Measurements from ENCODE around the gene ZNF648.
"Not testable (repeated sequence)": the region's sequence is repeated elsewhere in the genome, so short reads cannot be mapped to it uniquely, and the experiment has no call there.

The ZNF648 gene, protein sequence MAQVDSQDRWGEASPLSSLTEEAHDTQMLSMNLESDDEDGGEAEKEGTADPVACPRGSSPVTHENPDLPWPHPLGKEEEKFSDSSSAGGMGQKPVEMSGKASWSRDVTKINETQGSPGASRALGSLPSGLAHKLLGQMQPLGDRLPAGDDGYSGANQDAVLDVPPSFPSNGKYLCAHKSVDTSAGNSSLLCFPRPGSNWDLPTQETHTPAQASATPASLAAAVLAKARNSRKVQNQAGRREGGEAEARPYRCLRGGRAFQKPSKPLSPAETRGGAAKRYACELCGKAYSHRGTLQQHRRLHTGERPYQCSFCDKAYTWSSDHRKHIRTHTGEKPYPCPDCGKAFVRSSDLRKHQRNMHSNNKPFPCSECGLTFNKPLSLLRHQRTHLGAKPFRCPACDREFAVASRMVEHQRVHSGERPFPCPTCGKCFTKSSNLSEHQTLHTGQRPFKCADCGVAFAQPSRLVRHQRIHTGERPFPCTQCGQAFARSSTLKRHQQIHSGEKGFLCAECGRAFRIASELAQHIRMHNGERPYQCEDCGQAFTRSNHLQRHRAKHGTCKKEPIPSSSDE

DNA sequence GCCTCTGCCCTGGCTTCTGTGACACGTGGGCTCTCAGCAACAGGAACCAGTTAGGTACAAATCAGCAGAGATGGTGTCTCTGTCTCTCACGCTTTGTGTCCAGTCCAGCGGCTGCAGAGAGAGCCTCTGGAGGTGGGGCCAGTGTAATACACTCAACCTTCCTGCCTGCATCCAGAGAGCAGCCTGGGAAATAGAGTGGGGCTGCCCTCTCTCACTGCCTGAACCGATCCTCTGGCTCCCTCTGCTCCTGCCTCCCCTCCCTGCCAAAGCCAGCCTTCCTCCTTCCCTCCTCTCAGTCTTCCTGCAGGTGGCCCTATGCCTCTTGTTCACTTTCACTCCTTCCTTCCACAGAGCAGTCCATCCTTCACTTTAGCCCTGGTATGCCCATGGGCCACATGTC, at the start of gene ZNF648:
TSS of gene ZNF648 (minus strand) at position 119 of the 400 bp plus-strand sequence. CDS start 3,702 bp downstream, outside the sequence.
- no peak for DNase-seq

DNA sequence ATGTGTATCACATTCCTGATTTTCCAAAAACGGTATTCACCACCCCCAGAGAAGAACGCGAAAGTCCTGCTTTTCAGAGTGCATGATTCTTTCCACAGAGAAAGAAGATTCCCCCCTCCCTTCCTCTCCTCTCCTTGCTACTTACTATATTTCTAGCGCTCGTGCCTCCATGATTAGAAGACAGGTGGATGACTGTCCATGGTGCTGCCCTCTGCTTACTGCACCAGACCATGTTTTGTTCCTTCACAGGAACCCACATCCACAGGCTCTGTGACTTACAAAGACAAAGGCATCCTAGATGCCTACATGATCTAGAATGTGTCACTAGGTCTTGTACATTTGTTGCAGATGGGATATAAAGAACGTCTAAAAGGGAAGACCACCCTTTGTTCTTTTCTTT, 49.1 kb upstream of the ZNF648 start:
- no peak for DNase-seq

DNA sequence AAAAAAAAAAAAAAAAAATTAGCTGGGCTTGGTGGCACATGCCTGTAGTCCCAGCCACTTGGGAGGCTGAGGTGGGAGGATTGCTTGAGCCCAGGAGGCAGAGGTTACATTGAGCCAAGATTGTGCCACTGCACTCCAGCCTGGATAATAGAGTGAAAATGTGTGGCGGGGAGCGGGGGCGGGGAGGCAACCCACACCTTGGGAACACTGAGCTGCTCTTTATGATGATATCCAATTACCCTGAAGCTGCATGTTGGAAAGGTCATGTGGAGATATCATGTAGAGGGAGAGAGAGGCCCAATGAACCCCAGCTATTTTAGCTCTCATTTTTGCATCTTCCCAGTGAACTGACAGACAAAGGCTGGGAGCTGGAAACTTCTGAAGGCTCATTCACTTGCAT, 48.3 kb upstream of the ZNF648 start:
- DNase-seq, result no peak

DNA sequence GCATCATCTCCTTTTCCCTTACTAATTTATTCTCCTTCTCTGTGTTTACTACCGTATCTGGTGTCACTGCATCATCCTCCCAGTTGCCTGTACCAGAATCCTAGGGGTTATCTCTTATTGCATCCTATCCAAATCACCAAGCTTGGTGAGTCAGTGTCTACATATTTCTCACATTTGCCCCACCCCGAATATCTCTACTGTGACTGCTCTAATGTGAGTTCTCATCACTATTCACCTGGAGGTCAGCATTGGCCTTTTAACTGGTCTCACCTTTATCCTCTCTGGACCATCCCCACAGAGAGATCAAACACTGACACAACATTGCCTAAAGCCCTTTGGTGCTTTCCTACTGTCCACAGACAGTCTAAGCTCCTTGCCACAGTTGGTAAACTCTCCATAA, 45.7 kb upstream of the ZNF648 start:
- no peak for DNase-seq

DNA sequence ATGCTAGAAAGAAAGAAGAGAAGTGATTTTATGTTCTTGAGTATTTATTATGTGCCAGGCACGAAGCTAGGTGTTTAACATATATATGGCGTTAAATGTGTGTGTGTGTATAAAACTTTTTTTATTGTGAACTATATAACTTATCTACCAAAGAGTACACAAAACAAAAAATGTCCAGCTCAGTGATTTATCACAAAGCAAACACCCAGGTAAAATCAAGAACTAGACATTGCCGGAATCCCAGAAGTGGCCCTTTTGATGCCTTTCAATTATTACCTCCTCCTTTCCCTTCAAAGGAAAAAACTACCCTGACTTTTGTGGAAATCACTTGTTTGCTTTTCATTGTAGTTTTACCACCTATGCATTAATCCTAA, 40.5 kb upstream of the ZNF648 start:
- no peak for DNase-seq

DNA sequence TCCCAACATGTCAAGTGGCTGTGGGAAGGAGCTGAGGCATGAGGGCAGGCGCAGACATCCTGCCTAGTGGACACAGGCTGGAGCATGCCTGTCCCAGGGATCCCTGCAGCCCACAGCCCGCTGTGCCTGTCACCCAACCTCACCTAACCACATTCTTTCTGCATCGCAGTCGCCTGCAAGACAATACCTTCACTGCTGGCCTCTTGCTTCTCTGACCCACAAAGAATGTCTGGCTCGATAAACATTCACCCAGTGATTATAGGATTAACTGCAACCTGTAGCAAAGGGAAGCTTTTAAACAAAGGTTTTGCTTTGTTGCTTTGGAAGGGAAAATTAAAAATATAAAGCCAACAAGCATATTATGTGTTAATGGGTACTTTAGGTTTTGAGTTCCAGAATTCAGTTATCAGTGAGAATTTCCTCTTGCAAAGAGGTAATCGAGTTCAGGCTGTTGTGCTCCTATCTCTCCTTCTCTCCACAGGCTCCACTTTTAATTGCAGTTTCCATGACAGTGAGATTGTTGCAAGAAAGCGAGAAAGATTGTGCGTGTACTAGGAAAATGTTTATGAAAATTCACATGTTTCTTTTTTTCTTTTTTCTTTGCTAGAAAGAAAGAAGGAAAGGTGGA, 40.0 kb upstream of the ZNF648 start:
- DNase-seq, result no peak

DNA sequence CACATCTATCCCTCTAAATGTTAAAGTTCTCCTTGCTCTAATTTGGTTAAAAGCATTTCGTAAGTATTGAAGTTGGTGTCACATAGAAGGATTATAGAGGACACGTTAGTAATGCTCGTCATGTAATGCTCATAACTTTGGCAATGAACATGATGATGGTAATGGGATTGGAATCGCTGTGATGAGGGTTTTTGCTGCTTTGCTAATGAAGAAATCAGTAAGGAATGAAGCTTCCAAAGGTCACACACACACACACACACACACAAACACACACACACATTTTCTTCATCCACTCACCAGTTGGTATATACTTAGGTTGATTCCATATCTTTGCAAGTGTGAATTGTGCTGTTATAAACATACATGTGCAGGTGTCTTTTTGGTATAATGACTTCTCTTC, 36.8 kb upstream of the ZNF648 start:
- DNase-seq, result no peak

DNA sequence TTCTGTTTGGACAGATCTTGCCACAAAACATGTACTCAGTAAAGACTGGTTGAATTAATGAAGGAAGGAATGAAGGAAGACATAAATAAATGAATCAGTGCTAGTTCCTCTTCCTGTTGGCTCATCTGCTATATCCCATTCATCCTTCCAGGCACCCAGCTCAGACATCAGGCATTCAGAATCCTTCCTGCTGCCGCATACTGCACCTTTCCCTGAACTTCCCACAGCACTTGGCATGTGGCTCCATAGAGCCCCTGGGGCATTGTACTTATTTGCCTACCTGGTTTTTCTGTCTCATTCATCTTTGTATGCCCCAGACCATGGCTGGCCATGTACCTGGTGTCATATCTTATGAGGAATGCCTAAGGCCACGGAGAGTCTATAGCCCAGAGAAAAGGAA, 34.4 kb upstream of the ZNF648 start:
- no peak for DNase-seq

DNA sequence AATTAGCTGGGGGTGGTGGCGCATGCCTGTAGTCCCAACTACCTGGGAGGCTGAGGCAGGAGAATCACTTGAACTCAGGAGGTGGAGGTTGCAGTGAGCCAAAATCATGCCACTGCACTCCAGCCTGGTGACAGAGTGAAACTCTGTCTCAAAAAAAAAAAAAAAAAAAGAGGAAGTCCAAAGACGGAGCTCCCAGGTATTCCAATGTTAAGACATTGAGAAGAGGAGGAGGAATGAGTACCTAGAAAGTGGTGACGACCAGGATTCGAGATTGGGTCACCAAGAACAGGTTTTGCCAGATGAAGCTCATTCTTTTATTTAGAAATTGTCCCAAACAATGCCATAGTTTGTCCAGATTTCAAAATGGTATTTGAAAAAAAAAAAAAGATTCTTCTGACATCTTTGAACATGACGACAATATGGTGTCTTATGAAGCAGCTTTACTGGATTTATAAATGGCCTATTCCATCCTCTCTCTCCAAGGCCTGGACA, 33.0 kb upstream of the ZNF648 start:
- DNase-seq, result not testable (repeated sequence)

DNA sequence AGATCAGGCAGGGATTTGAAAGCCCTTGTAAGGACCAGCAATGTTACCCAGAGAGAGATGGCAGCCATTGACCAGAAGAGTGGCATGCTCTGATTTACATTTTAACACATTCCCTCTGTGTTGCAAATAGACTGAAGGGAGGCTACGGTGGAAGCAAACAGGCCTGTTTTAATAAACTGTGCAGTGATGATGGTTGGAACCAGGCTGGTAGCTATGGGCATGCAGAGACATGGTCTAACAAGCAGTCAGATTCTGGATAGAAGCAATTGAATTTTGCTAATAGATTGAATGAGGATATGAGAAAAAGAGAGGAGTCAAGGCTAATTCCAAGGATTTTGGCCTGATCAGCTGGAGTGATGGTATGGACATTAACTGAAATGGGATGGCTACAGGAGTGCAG, 32.3 kb upstream of the ZNF648 start:
- no peak for DNase-seq

DNA sequence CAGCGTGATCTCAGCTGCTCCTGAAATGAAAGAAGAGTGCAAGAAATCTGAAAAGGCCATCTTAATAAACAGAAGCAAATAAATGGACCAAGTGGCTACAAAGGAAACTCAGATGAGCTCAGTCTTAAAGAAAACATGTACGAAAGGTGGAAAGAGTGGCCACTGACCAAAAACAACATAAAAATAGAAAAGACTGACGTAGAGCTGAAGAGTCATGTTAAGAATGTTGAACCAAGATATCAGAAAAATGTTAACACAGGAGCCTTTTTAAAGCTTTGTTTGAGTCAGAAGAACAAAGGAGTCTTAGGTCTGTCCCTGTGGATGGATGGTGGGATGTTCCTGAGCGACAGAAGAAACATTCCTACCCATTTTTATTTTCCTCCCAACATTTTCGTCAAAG, 30.8 kb upstream of the ZNF648 start:
- no peak for DNase-seq

DNA sequence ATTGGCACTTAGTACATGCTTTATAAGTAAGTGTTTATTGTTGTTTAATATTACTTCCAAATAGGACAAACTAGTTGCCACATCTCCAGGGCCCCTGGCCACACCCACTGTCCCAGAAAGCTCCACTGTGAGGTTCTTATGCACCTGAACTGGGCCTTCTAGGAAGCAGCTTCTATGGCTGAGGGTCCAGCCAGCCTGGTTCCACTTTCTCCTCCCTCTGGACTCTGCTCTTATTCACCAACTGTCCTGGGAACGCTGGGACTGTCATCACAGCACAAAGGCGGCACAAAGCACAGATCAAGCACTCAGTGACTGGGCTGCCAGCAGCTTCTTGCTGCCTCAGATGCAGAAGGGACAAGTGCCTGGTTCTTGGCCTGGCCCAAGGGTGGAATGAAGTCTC, 29.6 kb upstream of the ZNF648 start:
- DNase-seq, result no peak

DNA sequence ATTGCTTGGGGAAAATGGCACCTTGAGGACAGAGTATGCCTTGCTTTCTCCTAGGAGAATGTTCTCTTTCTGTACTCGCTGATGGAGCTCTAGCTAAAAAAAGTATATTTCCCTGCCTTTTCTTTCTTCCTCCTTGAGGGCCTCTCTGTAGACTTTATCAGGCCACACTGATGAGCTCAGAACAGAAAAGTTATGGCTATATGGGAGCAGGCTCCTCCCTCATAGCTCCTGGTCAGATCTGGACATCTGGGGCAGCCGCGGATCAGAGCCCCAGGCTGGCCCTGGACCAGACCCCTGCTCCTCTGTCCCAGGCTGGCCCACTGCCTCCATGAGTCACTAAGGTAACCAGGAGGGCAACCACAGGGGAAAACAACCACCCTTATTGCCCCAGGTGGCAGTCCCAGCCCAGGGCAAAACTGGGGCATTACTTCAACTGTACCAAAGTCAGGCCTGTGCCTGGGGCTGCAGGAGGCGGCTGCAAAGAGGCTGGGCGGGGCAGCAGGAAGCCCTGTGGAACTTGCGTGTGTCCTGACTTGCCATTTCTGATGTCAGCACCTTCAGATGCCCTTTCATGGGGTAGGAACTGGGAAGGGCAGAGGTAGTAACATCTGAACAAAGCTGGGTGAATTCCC, 26.3 kb upstream of the ZNF648 start:
- DNase-seq, result no peak

DNA sequence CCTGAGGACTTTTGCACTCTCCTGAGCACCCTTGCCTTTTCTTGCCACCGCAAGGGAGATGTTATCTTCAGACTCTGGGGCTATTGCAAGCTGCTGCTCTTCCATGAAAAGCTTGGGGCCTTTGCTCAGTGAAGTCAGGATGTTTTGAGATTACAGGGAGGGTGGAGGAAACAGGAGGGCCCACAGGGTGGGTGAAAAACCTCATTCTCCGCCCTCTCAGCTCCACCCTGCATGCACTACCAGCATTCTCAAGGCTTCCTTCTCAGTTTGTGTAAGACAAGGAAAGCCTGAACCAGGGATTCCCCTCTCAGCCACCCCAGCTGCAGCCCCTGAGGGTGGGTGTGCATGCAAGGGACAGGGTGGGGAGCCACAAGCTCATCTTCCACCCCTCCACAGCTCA, 25.8 kb upstream of the ZNF648 start:
- no peak for DNase-seq

DNA sequence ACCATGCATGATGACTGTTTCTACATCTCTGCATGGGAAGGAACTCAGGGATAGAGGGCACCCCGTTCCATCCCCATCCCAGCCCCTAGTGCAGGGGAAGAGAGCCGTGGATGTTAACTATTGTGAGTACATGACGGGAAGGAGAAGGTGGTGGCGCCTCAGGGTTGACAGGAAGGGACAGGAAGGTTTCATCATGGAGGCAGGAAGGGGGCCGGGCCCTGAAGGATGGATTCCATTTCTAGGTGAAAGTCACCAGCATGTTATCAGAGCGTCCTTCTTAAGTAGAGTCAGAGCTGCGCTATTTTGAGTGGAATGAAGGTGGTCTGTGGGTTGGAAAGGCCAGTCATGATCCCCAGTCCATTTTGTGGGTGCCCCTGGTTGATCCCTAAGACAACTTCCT, 25.1 kb upstream of the ZNF648 start:
- no peak for DNase-seq

DNA sequence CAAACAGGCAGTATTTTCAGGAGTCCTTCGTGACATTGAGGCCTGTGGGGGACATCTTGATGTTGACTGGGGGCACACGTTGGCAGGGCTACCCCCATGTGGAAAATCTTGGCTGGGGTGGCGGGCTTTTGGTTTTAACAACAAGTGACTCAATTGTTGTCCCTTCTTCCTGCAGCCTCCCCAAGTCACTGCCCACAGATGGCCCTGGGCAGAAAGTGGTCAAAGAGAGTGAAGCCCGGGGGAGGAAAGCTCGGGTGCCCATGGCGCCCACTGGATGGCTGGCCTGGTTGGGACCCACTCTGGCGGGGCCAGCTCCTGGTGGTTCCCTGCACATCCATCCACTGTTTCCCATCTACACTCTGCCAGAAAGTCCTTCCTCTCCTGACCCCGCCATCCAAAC, 24.6 kb upstream of the ZNF648 start:
- no peak for DNase-seq

DNA sequence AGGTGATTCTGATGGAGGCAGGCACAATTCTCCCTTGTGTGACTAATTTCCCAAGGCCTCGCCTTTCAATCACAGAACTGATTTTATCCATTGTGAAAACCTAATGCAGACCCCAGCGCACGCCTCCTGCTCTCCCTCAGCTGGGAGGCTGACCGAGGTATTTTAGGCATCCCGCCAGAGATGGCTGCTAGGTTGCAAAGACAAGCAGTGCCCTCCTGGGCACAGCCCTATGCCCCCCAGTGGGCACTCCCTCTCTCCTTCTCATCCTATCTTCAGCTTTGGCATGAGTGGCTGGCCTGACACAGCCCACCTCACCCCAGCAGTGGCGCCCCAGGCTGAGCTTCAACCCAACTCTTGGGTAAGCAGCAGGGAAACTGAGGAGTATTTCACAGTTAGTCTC, 24.2 kb upstream of the ZNF648 start:
- no peak for DNase-seq

DNA sequence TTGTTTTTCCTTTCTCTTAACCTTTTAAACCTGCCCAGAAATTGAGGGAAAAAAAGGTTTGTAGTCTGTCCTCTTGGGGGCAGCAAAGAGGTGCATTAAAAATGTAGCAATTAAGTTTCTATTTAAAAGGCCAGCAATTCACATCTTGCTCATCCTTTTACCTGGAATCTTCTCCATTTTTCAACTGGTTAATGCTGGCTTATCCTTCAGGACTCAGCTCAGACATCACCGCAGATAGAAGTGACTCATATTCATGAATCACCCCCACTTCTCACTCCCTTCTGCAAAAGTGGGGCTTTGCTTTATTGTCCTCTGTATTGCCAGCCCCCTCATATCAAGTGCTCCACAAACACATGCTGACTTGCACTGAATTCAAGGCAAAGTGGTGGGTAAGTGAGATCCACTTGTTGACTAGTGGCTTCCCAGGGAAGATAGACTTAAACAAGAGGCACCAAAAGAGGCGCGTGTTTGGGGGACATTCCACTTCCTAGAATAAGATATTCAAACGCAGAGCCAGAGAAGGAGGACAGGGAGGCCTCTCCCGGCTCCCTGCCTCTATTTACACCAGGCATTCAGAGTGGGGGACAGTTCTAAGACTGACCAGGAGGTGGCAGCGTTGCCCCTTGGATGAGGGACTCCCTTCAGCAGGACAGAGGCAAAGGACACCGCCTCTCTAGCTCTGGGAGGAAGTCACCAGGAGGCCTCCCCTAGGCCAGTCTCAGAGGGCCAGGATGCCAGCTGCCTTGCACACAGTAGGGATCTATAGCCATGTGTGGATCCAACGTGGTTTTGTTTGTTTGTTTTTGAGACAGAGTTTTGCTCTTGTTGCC, 23.2 kb upstream of the ZNF648 start:
- peak; percentile 89 to 91 for DNase-seq

DNA sequence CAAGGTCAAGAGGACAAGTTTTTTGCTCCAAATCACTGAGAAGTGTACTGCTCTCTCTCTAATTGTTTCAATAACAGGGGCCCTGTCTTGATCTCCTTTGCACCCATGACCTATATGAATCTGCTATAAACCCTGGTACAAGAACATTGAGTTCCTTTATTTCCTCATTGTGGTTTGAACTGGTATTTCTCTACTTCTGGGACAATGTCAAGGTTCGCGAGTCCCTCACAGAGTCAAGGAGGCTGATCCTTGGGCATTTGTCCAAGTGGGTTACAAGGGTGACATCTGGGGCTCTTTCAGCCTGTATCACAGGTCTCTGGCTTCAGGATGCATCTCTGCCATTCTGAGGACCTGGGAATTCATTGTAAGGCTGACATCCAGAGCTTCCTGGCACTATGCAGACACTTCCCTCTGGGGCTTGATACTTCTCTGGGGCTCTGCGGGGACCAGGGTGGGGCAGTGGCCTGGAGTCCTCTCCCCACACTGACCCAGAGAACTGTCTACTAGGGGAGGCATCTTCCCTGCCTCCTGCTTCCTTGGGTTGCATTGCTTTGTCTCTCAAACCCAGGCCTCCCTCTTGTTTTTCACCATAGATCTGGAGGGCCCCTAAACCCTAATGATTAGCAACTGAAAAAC, 22.5 kb upstream of the ZNF648 start:
- DNase-seq, result no peak

DNA sequence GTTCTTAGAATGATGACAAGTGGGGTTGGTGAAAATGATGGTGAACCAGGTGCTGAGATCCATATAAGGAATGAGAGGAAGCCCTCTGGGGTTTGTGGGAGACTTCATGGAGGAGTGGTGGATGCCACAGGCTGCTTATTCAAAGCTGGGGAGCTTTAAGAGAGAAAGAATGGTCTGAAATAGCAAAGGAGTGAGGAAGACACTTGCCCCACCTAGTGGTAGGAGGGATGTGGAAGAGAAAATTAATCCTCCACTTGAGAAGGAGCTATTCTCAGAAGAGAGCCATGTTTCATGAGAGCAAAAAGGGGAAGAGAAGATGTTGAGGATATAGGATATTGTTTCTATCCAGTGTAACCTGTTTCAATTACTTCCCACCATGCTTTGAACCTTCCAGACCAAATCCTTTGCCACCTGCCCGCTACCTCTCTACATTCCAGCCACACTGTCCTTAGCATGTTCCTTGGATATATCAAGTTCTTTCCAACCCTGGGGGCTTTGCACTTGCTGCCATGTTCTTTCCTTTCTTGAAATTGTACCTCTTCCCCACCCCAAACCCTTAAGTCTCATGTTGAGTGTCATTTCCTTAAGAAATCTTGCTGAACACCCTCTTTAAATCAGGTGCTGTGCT, 19.6 kb upstream of the ZNF648 start:
- DNase-seq, result no peak

DNA sequence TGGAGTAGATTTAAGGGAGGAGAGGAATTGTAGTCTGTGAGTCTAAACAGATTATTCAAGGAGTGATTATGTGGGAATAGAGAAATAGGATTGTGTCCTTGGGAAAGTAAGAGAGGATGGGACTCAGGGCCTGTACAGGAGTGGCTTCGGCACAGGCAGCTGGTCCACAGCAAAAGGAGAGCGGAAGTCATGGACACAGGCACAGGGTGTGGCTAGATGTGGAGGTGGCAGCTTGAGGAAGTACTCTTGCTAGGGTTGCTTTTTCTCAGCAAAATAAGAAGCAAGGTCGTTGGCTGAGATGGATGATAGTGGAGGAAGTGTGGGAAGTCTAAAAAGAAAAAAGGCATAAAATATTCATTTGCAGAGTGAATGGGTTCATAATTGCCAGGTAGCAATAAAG, 18.5 kb upstream of the ZNF648 start:
- no peak for DNase-seq

DNA sequence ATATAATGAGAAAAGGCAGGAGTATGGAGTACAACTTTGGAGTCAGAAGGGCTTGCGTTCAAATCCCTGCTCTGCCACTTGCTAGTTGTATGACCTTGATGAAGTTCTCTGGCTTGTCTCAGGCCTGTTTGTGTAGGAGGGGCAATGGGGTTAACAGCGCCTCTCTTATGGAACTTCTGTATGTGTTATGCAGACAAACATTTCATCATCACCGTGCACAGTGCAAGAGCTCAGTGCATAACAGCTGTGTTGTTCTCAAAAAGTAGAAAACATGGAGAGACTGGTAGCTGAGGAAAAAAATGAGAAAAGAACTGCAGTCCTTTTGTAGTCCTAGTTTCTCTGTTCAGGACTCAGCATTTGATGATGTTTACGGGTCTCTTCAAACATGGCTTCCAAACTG, 10.4 kb upstream of the ZNF648 start:
- no peak for DNase-seq
